ENCODE measurements around the gene WDR5.

DNA sequence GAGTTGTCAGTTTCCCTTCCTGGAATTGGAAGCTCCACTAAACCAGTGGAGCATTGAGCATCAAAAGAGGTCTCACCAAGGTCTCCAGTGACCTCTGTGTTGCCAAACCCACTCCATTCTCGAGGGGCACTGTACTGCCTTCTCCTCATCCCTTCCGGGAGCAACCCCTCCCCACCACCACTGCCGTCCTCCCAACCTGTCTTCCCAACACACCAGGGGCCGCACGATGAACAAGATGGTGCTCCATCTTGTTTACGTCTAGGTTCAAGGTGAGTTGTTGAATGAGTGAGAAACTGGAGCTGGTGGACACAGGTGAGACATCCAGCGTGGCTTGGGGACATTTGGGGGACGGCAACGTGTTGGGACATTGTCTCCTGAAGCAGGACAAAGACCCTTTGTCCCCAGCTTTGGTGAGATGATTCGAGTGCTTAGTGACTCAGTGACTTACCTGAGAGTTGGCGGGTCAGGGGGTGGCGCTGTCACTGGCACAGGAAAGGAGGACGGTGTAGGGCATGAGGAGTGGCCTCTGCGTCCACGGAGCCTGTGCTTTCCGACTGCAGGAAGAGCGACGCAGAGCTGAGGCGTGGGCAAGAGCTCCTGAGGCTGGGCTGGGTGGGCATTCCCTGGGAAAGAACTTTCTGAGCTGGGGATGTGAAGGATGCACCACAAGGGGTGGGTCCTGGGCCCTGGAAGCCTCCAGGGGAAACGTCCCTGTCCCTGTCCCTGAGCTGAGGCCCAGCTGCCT, 73.3 kb downstream of the WDR5 start:
- TF ChIP-seq, protein P1, sequence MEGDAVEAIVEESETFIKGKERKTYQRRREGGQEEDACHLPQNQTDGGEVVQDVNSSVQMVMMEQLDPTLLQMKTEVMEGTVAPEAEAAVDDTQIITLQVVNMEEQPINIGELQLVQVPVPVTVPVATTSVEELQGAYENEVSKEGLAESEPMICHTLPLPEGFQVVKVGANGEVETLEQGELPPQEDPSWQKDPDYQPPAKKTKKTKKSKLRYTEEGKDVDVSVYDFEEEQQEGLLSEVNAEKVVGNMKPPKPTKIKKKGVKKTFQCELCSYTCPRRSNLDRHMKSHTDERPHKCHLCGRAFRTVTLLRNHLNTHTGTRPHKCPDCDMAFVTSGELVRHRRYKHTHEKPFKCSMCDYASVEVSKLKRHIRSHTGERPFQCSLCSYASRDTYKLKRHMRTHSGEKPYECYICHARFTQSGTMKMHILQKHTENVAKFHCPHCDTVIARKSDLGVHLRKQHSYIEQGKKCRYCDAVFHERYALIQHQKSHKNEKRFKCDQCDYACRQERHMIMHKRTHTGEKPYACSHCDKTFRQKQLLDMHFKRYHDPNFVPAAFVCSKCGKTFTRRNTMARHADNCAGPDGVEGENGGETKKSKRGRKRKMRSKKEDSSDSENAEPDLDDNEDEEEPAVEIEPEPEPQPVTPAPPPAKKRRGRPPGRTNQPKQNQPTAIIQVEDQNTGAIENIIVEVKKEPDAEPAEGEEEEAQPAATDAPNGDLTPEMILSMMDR (IDR thresholded peaks at IDR 0.05), result no peak
- no peak for TF ChIP-seq POLR2A (IDR thresholded peaks at IDR 0.05)
- no peak for TF ChIP-seq EP300 (IDR thresholded peaks at IDR 0.05)
